HG03354 (cell line): ENCODE data around the gene ZCCHC18.

ENCODE experiments used
- ATAC-seq: cut with Tn5 transposase; IDR thresholded peaks from one replicate; pipeline ENCODE4 v1.9.1; 2021; ENCODE audit warnings: mild to moderate bottlenecking; ENCODE audit not compliant: unreplicated experiment, poor library complexity, severe bottlenecking

Gene ZCCHC18

DNA sequence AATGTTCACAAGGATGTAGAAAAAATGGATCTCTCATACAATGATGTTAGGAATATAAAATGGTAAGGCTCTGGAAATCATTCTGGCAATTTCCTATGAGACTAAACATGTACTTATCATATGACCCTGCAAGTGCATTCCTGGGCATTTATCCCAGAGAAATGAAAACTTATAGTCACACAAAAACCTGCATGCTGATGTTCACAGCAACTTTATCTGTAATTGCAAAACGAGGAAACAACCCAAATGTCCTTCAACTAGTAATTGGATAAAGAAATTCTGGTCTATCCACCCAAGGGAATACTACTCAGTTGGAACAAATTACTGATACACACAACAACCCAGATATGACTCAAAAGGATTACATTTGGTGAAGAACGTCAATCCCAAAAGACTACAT, 14.5 kb downstream of the ZCCHC18 start:
- no peak for ATAC-seq

DNA sequence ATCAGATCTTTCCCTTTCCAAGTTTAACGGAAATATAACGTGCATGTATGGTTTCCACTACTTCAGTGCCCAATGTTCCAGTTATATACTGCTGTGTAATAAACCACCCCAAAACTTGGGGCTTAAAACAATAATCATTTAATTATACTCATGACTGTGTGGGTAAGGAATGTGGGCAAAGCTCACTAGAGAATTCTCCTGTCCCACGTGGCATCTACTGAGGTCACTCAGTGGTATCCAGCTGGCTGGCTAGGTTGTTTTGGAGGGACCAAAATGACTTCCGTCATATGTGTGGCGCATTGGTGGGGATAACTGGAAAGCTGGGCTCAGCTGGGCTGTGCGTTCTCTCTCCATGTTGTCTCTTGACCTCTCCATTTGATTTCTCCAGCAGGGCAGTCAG, 18.5 kb downstream of the ZCCHC18 start:
- ATAC-seq: no peak

DNA sequence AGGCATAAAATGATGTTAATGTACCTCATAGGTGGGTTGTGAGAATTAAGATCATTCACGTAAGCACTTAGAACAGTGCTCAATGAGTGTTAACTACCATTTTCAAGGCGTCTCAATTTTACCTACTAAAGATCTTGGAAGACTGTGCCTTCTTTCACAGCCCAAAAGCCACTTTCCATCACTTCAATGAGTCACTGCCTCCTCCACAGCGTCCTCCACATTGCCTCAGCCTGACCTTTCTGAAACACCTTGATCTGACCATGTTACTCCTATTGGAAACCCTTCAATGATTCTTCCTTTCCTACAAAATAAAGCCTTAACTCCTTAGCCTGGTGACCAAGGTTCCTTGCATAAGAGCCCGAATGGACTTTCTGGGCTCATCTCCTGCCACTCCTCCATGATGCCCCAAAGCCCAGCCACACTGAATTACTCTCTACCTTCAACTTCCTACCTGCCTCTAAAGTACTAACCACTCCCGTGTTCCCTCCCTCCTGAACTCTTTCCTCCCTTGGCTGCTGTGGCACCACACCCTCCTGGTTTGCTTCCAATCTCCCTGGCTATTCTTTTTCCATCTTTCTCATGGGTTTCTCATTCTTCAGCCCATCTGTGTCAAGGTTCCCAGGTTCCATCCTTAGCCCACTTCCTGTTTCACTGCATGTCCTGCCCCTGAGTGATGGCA, 22.4 kb downstream of the ZCCHC18 start:
- no peak for ATAC-seq

DNA sequence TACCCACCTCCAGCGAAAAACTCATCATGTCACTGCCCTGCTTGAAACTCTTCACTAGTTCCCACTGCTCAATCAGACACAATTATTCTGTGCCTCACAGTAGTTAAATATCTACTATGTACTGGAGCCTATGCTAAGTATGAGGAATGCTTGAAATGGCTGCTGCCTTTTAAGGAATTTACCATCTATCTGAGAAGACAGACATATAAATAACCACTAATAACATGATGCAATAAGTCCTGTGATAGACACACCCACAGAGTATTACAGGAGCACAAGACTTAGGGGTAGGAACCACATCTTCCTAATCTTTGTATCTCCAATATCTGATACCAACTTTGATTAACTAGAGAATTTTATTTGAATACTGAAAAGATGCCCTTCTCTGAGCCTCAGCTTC, 23.4 kb downstream of the ZCCHC18 start:
- ATAC-seq: no peak

DNA sequence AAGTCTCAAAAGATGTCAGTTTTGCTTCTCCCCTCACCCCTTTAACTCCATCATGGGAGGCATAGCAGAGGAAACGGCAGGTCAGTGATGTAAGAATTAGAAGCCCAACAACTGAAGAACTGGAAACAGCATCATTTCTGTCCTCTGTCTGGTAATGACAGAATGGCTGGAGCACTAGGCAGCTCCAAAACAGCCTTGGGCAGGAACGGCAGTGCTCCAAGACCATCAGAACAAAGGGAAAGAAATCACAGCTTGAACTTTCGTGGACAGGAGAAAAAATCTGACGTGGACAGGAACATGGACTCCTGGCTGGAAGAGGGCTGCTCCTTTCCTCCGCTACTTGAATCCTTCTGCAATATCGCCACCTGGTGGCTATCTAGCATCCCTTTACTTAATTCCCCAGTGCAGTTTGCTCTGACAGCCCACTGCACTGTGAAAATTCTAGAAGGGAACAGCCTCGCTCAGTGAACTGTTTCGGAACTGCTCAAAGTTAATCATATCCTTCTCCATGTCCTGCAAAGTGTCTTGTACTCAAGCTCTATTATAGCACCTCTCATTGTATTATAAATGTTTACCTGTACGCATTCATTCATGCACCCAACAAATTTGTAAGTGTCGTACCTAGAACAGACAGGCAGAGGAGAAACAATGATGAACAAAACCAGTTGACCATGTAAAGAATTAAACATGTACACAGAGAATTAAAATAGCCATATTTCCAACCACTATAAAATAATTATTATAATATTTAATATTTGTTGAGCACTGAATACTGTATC, 24.1 kb downstream of the ZCCHC18 start:
- ATAC-seq: peak; percentile 91

DNA sequence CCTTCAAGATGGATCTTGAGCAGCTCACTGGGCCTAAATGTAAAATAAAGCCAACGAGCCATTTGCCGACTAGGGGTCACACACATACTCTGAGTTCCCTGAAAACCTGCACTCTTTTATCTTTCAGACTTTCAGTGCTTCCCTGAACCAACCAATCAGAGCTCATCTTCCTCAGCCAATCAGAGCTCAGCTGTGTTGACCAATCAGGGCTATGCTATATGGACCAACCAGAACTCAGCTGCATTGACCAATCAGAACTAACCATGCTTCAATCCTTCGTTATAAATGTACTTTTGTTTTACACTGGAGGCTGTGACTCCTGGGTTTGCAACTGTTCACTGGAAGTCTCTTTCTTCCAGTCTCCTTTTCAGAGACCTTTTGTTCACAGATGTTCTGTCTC, 25.2 kb downstream of the ZCCHC18 start:
- no peak for ATAC-seq

DNA sequence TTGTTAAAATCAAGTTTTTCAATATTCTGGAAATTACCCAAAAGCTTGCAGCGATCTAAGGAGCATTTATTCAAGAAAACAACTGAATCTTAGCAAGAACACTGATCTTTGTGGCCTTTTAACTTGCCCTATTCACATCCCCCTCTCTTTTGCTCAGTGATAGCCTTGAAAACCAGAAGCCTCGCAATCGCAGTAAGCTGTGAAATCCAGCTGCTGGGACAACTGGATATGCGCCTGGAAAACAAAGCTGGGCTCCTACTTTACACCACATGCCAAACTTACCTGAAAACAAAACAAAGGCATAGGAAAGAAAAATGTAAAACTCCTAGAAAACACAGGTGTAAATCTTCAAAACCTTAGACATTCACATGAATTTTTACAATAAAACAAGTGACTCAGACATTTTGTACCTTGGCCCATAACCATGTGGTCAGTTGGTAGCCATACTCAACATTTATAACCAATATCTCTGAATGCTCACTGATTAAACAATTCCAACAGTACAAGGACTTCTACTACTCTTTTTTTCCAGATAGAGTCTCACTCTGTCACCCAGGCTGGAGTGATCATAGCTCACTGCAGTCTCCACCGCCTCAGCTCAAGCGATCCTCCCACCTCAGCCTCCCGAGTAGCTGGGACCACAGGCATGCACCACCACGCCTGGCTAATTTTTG, 28.9 kb downstream of the ZCCHC18 start:
- ATAC-seq: no peak

DNA sequence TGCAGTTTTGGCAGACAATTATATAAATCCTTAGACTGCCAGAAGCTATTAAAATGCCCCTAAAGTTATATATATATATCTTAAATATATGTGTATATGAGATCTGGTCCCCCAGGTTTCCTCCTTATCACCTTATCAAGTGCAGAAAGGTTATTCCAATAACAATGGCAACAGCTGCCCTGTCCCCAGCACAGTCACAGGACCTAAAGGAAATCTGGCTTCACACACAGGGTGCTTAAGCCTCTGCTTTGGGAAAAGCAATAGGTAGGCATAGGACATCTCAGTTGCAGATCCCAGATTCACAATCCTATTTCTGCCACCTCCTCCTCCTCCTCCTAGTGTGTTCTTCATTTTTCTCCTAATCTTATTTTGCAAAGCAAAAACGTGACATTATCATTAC, 38.7 kb downstream of the ZCCHC18 start:
- no peak for ATAC-seq

DNA sequence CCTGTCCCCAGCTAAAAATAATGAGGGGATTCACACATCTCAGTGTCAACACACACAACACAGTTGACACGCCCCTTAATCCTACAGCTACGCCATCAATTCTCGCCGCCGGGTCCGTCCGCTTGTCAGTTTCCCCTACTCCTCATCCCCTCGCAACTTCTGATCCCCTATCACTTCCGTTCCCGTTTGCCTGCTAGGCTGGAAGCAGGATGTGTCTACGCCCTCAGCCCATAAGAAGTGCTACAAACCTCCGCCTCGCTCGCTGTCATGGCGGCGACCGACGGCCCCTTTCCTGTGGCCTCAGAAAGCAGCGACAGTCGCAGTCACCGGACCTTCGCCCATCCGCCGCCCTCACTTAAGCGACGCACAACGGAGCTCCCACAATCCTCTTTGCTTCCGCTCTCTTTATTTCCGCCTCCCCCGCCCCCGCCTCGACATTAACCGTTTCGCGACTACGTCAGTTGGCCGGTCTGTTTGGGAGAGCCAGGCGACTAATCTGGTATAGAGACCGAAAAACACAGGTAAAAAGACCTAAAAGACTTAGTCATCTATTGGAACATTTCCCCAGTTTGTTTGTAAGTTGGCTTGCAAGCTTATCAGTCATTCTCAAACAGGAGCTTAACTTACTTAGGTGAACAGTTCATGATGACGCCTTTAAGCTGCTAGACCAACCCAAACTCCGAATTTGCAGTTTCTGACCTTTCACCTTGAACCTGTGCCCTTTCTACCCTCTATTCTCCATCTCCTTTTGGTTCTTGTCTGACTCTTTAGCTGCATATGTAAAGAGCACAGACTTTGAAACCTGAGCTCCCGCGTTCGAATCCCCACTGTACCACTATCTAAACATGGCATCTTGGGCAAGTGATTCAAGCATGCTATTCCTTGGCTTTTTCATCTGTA, 44.6 kb downstream of the ZCCHC18 start, which contains the start of gene SLC25A53:
SLC25A53 (minus strand) TSS at position 380 of the 900 bp plus-strand sequence. CDS start 51,752 bp downstream, outside the sequence.
- peak; percentile 95 for ATAC-seq
